Iris pigment epithelial cell (primary cell): ENCODE results near the gene PARL.

ENCODE experiments used
- DNase-seq: peaks from one replicate; pipeline ENCODE4 v3.0.0-alpha.2; 2011; ENCODE audit warnings: low read depth

The PARL gene

DNA sequence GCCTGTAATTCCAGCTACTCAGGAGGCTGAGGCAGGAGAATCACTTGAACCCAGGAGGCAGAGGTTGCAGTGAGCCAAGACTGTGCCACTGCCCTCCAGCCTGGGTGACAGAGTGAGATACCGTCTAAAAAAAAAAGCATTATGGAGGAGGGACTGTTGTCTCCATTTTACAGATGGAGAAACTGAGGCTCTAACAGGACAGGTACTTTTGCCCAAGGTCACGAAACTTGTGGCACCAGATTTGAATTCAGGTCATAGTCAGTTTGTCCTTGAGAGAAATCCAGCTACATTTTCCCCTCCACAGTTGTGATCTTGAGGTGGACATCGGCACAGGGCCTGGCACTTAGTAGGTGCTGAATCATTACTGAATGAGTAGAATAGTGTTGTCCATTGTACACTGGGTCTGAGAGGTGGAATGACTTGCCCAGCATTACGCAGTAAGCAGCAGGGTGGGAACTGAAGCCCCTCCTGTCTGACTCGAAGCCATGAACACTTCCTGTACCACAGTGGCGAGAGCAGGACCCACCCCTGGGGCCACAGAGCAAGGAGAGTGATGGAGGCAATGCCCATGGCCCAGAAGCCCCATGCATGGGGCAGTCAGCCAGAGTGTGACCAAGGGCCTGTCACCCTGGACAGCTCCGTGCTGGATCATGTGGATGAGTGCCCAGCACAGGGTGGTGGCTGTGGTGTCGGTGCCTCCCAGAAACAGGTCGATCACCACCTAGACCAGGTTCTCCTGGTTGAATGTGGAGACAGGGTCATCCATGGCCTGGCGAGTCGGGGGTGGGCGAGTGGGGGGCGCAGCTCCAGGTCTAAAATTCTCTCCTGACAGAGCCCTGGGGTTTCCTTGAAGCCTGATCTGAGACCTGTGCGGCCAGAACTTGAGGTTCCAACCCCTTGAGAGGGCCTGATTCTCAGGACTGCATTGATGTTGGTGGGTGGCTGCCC, 20.4 kb upstream of the PARL start:
- no peak for DNase-seq

DNA sequence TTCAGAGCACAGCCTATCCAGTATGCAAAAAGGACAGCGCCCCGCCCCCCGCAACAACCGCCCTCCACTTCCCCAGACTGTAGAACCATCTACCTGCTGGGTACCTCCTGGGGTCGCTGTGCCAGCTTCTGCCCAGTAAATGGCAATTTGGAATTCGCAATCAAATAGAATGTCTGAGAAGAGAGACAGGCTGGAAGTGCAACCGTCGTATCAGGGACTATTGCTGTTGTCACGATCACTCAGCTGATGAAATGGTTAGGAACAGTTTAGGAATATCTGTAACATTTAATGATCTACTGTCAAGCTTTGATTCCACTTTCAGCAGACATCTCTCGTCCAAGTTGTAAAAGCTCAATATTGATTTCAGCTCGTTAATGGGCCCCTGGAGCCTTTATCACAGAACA, 13.3 kb upstream of the PARL start:
- no peak for DNase-seq

DNA sequence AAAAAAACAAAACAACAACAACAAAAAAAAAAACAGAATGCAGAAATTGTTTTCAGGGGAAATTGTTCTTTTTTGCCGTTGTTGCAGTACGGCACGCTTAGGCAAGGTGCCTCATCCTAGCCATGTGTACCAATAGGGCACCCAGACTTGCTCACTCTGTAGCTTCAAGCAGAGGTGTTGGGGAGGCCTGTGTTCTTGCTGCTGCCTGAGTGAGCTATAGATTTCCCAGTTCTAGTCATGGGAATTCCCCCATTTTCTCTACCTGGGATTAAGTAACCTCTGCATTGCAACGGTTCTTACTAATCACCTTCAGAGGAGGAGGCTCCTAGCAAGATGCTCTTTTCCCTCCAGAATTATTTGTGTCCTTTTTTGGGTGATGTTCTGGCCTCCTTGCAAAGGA, 12.9 kb upstream of the PARL start:
- no peak for DNase-seq

DNA sequence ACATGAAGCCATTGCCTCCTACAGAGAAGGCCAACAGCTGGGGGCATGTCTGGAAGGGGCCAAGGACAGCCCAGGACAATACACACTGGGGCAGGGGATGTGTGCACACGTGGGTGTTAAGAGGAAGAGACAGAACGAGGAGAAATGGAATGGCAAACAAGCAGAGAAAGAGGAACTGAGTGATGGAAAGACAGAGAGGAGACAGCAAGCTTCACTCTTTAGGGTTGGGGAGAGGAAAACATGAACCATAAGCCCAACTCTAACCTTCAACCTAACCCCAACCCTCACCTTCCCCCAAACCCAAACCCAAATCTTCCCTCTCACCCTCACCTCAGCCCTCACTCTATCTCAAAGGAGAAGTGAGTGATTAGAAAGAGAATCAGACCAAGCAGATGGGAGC, 11.9 kb upstream of the PARL start:
- no peak for DNase-seq

DNA sequence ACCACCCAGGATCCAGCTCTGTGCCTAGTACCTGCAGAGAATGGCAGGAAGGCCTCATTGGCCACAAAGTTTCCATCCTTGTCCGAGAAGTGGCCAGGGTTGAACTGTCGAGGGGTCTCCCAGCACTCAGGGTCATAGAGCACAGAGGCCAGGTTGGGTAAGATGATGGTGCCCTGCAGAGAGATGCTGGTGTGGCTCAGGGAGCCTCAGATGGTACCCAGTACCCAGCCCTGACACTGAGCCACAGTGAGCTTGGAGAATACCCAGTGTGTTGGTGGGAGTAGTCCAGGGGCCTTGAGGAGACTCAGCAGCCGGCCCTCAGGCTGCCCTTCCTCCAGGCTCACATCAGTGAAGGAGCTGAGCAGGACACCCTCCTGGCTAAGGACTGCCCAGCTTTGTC, 11.5 kb upstream of the PARL start:
- DNase-seq: no peak

DNA sequence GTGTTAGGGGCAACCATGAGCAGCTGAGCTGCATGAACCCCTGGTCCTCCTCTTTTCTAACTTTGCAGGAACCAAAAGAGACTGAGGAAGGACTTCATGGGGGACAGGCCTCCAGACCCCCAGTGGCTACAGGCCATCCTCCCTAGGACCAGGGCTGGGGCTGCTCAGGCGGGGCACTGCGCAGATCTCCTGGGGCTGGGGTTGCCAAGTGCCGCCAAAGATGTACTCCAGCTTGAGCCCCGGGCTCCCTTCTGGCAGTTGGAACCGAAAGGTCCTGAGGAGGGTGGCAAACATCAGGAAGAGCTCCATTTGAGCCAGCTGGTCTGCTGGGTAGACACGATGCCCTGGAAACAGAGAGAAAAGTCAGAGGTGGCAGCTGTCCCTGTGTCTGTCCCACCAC, 11.1 kb upstream of the PARL start:
- DNase-seq: no peak

DNA sequence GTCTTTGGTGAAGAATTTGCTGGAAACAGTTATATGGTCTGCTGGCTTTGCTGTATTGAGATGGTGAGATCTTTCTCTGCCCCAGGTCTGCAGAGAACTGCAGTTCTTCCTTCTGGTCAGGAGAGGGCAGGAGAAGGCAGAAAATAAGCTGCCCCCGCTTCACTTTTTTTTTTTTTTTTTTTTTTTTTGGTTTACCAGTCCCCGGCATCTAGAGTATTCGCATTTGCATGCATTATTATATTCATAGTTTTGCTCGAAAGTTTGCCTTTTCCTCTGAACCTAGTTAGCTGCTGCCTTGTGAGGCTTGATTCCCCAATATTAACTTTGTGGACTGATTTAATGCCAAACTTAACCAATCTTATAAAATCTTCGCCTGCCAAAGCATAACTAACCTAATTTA, 10.6 kb upstream of the PARL start:
- DNase-seq: peak; percentile 57

DNA sequence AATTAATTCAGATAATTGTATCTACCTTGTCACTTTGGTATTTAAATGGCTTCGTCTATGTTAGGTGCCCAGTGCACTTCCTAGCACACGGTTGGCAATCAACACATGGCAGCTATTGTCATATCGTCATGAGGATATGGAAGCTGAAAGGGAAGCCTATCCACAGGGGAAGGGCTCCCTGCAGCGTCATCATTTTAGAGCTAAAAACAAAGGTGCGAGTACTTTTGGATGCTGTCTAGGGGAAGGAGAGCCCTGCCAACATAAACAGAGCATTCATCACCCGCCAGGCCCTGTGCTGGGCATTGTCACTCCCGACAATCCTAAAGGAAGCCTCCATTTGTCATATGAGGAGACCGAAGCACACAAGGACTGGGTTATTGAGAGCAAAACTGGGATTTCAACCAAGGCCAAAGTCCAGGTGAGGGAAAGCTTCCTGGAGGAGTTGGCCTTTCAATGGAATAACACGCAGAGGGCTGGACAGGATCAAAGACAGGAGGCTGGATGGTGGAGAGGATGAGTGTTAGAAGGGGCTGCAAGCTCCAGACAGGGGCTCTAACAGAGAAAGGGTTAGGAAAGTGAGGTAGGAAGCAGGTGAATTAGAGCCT, 8.0 kb upstream of the PARL start:
- no peak for DNase-seq

DNA sequence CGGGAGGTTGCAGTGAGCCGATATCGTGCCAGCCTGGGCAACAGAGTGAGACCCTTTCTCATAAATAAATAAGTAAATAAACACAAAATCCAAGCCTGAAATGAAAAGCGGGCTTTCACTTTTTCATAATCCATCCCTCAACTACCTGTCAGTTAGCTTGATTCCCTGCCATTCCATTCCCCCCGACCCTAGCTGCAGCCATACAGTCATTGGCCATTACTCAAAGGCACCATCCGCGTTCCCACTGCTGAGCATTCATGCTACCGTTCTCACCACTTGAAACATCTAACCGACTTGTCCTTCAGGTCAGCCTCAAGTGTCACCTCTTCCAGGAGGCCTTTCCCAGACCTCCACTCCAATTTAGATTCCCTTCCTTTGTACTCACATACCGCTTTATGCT, 1.1 kb upstream of the PARL start:
- no peak for DNase-seq

DNA sequence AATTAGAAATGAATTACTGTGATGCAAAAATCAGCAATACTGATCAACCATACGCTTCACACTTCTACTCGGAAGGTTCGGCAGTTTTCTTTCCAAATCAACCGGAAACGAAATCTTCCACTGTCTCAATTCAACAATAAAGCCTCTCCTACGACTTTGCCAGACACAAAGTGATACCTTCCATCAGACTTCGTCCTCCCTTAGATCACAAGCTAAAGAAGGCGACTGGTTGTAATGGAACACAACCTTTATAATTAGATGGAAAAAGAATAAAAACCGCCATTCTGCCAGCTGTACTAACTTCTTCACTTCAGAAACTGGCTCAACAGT, 618 bp downstream of the PARL start:
- DNase-seq: peak; percentile 14

DNA sequence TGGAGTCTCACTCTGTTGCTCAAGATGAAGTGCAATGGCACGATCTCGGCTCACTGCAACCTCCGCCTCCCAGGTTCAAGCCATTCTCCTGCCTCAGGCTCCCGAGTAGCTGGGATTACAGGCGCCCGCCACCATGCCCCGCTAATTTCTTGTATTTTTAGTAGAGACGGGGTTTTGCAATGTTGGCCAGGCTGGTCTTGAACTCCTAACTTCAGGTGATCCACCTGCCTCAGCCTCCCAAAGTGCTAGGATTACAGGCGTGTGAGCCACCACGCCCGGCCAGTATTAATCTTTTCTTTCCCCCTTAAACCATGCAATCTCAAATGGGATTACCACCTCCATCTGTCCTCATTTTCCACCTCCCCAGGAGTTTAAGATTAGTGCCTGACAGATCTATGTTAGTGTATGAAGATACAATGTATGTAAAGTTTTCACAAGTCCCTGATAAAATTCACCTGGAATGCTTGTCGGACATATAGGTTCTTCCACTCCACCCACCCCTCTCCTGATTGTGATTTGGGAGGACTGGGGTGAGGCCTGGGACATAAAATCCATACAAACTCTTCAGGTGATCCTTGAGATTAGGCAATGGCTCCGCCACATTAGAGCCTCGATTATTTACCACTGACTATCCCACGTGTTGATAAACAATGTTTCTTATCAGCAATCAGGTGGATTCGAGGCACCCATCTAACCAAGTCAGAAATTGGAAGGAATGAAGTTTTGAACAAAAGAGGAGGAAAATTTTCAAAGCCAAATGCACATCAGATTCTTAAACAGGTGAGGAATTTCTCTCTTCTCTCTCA, 1.2 kb downstream of the PARL start:
- DNase-seq: no peak

DNA sequence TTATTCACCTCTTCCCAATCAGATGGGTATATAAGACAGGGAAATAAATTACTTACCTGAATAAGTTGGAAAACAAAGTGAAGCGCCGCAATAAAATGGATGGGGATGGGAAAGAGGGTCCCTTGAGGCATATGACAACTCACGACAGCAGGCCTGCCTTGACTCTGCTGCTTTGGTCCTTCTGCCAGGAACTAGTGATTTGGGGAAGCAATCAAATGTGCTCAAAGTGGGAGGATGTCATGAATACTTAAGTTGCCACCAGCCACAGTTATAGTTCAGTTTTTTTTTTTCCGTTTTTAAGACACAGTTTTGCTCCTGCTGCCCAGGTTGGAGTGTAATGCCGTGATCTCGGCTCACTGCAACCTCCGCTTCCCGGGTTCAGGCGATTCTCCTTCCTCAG, 4.6 kb downstream of the PARL start:
- DNase-seq: no peak

DNA sequence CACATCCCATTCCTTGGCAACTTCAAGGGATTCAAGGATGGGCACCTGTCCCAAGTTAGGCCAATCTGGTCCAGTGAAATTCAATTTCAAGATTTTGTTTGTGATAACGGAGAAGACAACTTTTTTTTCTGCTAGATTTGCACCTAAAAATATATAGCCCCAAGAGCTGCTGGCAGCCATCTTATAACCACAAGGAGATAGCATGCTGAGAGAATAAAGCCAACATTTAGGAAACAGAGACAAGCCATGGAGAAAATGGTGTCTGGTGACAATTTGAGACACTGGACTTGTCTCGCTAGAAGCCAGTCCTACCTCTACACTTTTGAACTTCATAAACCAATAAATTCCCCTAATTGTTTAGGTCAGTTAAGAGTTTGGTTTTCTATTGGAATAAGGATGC, 5.4 kb downstream of the PARL start:
- no peak for DNase-seq

DNA sequence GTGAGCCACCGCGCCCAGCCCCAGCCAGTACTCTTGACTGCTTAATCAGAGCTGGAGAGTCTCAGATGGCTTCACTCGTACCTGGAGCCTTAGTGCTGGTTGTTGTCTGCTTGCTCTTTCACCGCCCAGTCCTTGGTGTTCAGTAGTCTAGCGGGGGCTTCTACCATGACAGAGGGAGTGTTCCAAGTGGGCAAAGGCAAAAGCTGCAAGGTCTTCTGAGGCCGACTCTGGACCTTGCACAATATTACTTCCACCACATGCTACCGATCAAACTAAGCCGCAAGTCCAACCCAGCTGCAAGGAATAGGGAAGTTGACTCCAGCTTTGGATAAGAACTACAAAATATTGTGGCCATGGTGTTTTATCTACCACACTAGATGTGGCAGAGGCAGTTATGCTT, 6.6 kb downstream of the PARL start:
- no peak for DNase-seq

DNA sequence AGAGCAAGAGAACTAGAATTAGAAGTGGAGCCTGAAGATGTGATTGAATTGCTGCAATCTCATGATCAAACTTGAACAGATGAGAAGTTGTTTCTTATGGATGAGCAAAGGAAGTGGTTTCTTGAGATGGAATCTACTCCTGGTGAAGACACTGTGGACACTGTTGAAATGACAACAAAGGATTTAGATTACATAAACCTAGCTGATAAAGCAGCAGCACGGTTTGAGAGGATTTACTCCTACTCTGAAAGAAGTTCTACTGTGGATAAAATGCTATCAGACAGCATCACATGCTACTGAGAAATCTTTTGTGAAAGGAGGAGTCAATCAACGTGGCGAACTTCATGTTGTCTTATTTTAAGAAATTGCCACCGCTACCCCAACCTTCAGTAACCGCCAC, 7.5 kb downstream of the PARL start:
- peak; percentile 44 for DNase-seq

DNA sequence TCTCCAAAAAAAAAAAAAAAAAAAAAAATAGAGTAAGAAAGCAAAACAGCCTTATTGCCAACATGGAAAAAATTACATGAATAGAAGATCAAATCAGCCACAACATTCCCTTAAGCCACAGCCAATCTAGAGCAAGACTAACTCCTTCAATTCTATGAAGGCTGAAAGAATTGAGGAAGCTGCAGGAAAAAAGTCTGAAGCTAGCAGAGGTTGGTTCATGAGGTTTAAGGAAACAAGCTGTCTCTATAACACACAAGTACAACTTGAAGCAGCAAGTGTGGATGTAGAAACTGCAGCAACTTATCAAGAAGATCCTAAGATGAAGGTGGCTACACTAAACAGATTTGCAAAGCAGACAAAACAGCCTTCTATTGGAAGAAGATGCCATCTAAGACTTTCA, 9.3 kb downstream of the PARL start:
- DNase-seq: no peak

DNA sequence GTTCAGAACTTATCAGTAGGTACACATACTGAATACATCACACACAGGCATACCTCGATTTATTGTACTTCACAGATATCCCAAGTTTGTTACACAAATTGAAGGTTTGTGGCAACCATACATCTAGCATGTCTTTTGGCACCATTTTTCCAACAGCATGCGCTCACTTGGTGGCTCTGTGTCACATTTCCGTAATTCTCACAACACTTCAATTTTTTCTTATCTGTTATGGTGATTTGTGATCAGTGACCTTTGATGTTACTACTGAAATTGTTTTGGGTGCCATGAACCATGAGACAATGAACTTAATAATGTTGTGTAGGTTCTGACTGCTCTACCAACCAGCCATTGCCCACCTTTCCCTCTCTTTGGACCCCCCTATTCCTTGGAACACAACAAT, 10.8 kb downstream of the PARL start:
- no peak for DNase-seq

DNA sequence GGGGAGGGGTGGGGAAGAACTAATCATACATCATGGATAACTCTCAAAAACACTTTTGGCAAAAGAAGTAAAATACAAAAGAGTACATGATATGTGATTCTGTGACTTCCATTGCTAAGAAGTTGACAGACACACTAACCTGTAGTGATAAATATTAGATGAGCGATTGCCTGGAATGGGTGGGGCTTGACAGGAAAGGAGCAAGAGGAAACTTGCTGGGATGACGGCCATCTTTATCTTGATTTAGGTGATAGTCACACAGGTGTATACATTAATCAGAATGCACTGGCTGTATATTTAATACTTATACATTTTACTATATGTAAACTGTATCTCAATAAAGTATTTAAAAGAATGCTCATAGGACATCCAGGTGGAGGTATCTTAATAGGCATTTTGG, 13.1 kb downstream of the PARL start:
- DNase-seq: no peak

DNA sequence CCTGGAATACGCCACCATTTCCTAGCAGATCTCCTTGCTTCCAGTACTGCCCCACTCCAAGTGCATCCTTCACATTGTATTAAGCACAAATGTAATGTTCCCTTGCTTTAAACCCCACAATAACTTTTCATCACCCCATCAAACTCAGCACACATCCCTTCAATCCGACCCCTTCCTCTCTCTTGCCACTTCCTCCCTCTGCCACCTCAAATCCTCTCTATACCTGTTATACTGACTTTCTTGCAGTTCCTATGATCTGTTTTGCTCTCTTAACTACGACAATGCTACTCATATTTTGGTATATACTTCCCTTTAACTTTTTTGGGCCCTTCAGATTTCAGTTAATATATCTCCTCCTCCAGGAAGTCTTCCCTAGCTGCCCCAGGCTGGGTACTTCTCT, 14.1 kb downstream of the PARL start:
- DNase-seq: no peak

DNA sequence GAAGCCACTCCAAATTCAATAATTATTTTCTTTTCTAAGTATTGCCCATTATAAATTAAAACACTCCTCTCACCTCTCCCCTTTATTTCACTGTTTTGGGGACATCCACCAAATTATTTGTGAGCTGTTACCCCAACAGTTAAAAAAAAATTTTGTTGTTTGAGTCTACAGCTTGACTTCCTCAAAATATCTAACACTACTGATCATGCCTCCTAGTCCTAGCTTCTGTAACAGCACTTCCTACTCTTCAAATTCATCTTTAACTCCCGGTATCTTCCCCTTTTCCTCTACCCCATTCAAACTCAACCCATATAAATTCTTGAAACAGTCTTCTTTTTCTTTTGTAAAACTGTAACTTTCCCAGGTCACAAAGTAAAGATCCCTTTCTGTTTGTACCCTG, 15.9 kb downstream of the PARL start:
- no peak for DNase-seq

DNA sequence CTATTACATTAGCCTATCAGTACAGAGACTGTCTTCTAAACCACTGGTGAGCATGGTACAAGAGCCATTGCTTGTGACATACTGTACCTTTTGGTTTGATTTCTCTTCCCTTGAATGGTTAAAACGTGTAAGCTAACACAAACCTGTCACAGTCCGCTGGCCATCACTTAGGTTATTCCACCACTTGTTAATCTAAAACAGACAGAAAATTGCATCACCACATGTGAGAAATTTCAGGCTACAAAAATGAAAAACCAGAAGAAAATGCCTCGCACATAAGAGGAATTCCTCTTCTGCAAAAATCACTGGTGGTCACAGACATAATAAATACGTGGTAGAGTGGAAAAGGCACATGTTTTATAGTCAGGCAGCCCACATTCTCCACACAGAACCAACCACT, 22.1 kb downstream of the PARL start:
- DNase-seq: no peak

DNA sequence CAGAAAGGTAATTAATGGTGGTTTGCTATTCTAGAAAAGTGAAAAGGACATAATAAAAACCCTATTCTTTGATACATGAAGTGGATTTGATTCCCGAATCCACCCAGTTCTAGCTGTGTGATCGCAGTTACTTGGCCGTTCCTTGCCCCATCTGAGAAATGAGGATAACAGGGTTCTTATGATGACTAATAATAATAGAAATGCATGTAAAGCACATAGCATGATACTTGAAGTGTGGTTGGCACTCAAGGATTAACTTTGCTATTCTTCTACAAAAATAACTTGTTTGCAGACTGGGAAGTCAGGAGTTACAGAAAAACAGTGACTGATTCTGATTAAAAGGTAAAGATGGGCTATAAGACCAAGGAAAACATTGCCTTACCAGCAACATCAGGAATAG, 26.8 kb downstream of the PARL start:
- peak; percentile 62 for DNase-seq
